Measurements from ENCODE around the gene GPBP1L1. TPM values are rescaled to one million over a fixed set of nuclear protein-coding genes. Genes with fewer than 3 reads are reported as not detected.

GPBP1L1 gene
- total and polyA plus RNA-seq, 2 of the 13 experiments (the other 11 are each of a cell fraction or from before 2014, with no cell fraction given): 45.9 to 86.1 TPM

DNA sequence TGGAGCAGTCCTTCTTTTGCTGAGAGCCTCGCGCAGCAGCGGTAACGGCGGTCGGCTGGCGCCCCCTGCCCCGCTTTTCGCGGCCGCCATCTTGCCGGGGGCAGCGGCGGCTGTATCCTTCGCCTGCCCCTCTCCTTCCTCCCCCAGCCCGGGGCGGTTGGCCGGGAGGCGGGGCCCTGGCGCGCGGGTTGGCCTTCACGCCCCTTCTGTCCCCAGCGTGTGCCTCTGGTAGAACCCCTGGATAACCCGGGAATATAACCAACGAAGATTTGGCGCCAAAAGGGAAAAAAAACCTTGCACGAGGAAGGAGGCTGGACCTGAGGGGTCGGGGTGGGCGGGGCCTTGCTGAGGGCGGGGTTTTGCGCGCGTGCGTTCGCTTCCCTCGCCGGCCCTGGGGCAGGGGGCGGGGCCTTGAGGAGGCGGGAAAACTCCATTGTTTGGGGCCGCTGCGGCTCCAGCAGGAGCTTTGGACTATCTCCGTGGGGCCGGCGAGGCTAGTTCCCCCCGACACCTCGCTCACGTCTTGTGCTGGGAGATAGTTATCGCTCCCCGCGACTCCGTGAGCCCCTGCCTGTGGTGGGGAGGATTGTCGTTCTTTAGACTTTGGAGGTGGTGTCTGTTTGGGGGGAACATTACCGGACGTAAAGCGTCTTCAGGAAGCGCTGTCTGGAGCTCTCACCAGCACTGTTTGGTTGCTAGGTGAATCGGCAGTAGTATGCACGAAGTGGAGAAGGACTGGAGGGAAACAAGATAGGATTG is 101.8 kb downstream of the GPBP1L1 start:
- ChIA-PET CTCF (ENCODE audit: low intra/inter-chr PET ratio, low total read pairs) (no interaction called here), POLR2A (interaction anchor here (0.6 to 4.5 kb wide), 18 partner anchors 14 to 303 kb away, joined by 3 to 79 read pairs (median 4); partner anchors contain the start of genes AKR1A1, CCDC163, GPBP1L1 and MMACHC)
- H3K9ac ChIP-seq (ENCODE audit: insufficient read depth, low read depth, low read length): peak overlapping the region; percentile 99
- peaks cover 44% of the 10 kb centered on the region for H3K4me1 ChIP-seq (ENCODE audit: insufficient read depth, low read length)
- peak overlapping the region; percentile 82 for H3K4me2 ChIP-seq (ENCODE audit: low read depth, low read length)
- H3K27ac ChIP-seq (ENCODE audit: extremely low read length, insufficient read depth, low read length): peak overlapping the region; percentile 98
- H2AFZ ChIP-seq (ENCODE audit: low read length): no peak overlapping the region
- FAIRE-seq (no peak), DNase-seq (ENCODE audit: low spot score) (peak; percentile 85), ATAC-seq (peak; percentile 57)
- peaks cover 36% of the 10 kb centered on the region for H4K20me1 ChIP-seq (ENCODE audit: insufficient read depth, low read length)
- no peaks in the 10 kb centered on the region for H3K9me3 ChIP-seq (ENCODE audit: low read length)
- peak overlapping the region; percentile 90 to 96 (median 95) for H3K4me3 ChIP-seq (replicated peaks in 1 of 3; ENCODE audit: insufficient read depth in 1 of 3, low read depth in 2 of 3, low read length in 3 of 3)
- WGBS (ENCODE audit: low lambda C conversion rate): under 1% methylated on average over 34 of the region's 59 CpGs
- in situ Hi-C loops (cut with HindIII; ENCODE audit: extremely low pct_ligation_motif_present, low pct_unique_long_range_greater_than_20kb) (loop anchor here (25.0 kb wide), 1 partner anchor 222 kb away; no protein-coding TSS in a partner anchor), intact Hi-C loops (cut with micrococcal nuclease; ENCODE audit: unreplicated experiment) (loop anchor here (2.0 to 5.0 kb wide), 2 partner anchors 34 to 168 kb away; partner anchors contain the start of genes AKR1A1 and IPP)
- BruUV-seq (replicated peaks): TSS peak; percentile 75
- H3K27me3 ChIP-seq (ENCODE audit: control insufficient read depth in 1 of 2, insufficient read depth in 2 of 2, low read length in 2 of 2): no peaks in the 10 kb centered on the region; a peak in 2 of 5 replicates
- H3K79me2 ChIP-seq (ENCODE audit: insufficient read depth, low read length): peaks cover 54% of the 10 kb centered on the region
- peaks cover 0 to 8% of the 10 kb centered on the region in 2 experiments; a peak in 2 of 5 replicates for H3K36me3 ChIP-seq (replicated peaks in 1 of 2; ENCODE audit: control insufficient read depth in 1 of 2, insufficient read depth in 2 of 2, low read length in 2 of 2)
- TF ChIP-seq SKI (IDR thresholded peaks at IDR 0.05; ENCODE audit: partially characterized antibody) (no peak), AKNA (CRISPR knock-in tag; IDR thresholded peaks at IDR 0.05; ENCODE audit: borderline replicate concordance) (no peak), U2AF1 (optimal IDR thresholded peaks at IDR 0.05; ENCODE audit: low read depth, low read length) (no peak), FOXJ3 (CRISPR knock-in tag; IDR thresholded peaks at IDR 0.05; ENCODE audit: borderline replicate concordance) (peak; percentile 16; the same call in 1 of the 2 replicates), CTCF (CRISPR knock-in tag; IDR thresholded peaks at IDR 0.05) (peak; percentile 63), ZC3H13 (CRISPR knock-in tag; IDR thresholded peaks at IDR 0.05) (0 out of 2 replicates have a peak, but pooled peaks have one; percentile 0), REST (IDR thresholded peaks at IDR 0.05; ENCODE audit: borderline replicate concordance in 1 of 2, low read depth in 1 of 2, low read length in 2 of 2) (no peak), YY1 (IDR thresholded peaks at IDR 0.05; ENCODE audit: insufficient read depth, insufficient replicate concordance, low read depth, low read length) (peak; percentile 91), DMAP1 (CRISPR knock-in tag; IDR thresholded peaks at IDR 0.05) (peak; percentile 63; the same call in 1 of the 2 replicates), ZNF558 (CRISPR knock-in tag; IDR thresholded peaks at IDR 0.05; ENCODE audit: borderline replicate concordance) (no peak)
- TF ChIP-seq, protein P1, sequence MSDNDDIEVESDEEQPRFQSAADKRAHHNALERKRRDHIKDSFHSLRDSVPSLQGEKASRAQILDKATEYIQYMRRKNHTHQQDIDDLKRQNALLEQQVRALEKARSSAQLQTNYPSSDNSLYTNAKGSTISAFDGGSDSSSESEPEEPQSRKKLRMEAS (IDR thresholded peaks at IDR 0.05): peak; percentile 70; the same call in 1 of the 2 replicates
